Activated CD4-positive, alpha-beta T cell treated with anti-CD3 and anti-CD28 coated beads for 36 hours (primary cell): ENCODE measurements around the gene PTPRM. TPM values are rescaled to one million over a fixed set of nuclear protein-coding genes. Genes with fewer than 3 reads are reported as not detected.

Experiments
- ATAC-seq: fragments of 200-7000 bp; cut with Tn5 transposase; one replicate; pipeline ENCODE4 v1.10.0; 2021; ENCODE audit warnings: mild to moderate bottlenecking, moderate library complexity
- CTCF ChIA-PET: fragments of 350-600 bp; sonication (Branson Sonifier 250); formaldehyde crosslinking; loops from one replicate; lab custom pipeline; 2021; ENCODE audit warnings: antibody characterized with exemption; lab: Charles Lee
- POLR2A ChIA-PET: fragments of 350-600 bp; sonication (Branson Sonifier 250); formaldehyde crosslinking; loops from one replicate; lab custom pipeline; 2021; ENCODE audit warnings: antibody characterized with exemption, inconsistent platforms; lab: Charles Lee
- DNase-seq: peaks from one replicate; pipeline ENCODE4 v3.0.0-alpha.2; 2020
- H3K27ac Mint-ChIP-seq: one replicate; pipeline ENCODE4 v1.8.0; 2021; ENCODE audit warnings: mixed read lengths
- H3K27me3 Mint-ChIP-seq: one replicate; pipeline ENCODE4 v1.8.0; 2021; ENCODE audit warnings: mixed read lengths
- H3K36me3 Mint-ChIP-seq: one replicate; pipeline ENCODE4 v1.8.0; 2021; ENCODE audit warnings: low read depth, mixed read lengths
- H3K4me1 Mint-ChIP-seq: one replicate; pipeline ENCODE4 v1.8.0; 2021; ENCODE audit warnings: mixed read lengths
- H3K4me3 Mint-ChIP-seq: one replicate; pipeline ENCODE4 v1.8.0; 2021; ENCODE audit warnings: mild to moderate bottlenecking, moderate library complexity, mixed read lengths
- H3K9me3 Mint-ChIP-seq: one replicate; pipeline ENCODE4 v1.8.0; 2021; ENCODE audit warnings: low read depth, mixed read lengths
- intact Hi-C, 2 experiments: fragments of 100-400 bp; cut with DNase I in 1 of 2; cut with micrococcal nuclease in 1 of 2; formaldehyde crosslinking; loops; one replicate each; pipeline versions ENCODE4 v1.14.2 to v1.15.1; 2022 to 2024; cut with DNase I, micrococcal nuclease
- total RNA-seq, 2 experiments: library from RNA; stranded (reverse); gene quantifications; one replicate each; pipeline ENCODE4 v1.2.3, GENCODE V29; 2021

The PTPRM gene
- total RNA-seq, 2 experiments from 2014 or later, result 6.5 to 14.0 TPM

- ATAC-seq (no peak), DNase-seq (no peak)
- H3K36me3 Mint-ChIP-seq, result no peaks in the 10 kb centered on the region
- H3K4me1 Mint-ChIP-seq, result no peaks in the 10 kb centered on the region
- H3K27ac Mint-ChIP-seq, result no peak overlapping the region
- ChIA-PET POLR2A (no interaction called here), CTCF (no interaction called here)
- no peaks in the 10 kb centered on the region for H3K9me3 Mint-ChIP-seq
- intact Hi-C loops, result no loop called here
- no peak overlapping the region for H3K4me3 Mint-ChIP-seq
- no peaks in the 10 kb centered on the region for H3K27me3 Mint-ChIP-seq
Measured at GRCh38 chr18:8001711-8002301, 434.7 kb downstream of the PTPRM start.

DNA sequence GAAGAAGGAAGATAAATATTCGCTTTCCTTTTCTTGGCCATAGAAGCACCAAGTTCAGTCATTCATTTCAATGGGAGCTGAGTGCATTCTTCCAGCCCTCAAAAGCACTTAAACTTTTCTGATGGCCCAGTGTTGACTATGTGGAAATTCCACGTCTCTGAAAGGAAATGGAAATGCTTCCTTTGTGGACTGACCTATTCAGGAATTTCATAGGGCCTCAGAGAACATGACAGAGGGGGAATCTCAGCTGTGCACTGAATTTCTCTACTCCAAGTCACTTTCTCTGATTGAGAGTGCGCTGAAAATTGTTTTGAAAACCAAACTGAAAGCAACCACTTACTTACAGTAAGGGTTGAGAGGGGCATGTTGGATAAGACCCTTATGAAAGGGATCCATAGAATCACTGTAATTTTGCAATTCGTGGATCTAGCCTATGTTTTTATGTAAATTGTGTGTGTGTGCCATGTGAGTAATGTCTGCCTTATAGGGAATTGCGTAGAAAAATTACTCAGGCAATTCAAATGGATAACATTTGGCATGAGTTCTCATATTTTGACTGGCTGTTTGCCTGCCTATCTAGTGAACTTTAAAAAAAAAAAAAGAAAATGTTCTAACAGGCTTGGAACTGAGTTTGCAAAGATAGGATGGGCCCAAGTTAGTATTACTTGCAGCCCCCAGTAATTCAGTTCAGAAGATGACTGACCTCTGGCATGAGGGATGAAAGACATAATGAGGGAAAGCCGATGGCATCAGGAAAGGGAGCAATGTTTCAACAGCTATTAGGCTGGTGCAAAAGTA is 437.0 kb downstream of the PTPRM start:
- Mint-ChIP-seq H3K9me3 (no peaks in the 10 kb centered on the region), H3K27ac (no peak overlapping the region), H3K36me3 (no peaks in the 10 kb centered on the region), H3K27me3 (no peaks in the 10 kb centered on the region), H3K4me3 (no peak overlapping the region), H3K4me1 (no peaks in the 10 kb centered on the region)
- CTCF ChIA-PET, result no interaction called here
- DNase-seq (no peak), ATAC-seq (no peak)
- intact Hi-C loops, result no loop called here
- POLR2A ChIA-PET, result no interaction called here

DNA sequence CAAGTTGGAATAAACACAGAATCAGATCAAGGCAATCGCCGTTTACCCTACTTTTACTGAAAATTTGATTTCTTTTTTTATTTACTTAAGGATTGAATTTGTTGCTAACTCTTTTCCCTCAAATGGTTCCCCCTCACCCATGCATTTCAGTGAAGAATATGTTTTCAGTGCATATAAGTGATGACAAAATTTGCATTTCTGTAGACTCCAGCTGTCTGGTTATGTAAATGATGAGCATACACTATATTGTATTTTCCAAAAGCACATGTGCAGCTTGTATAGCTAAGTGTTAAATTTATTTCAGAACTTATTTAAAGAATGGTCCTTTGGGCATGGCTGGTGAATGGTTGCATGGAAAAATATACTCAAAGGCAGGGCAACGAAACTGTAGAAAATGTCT is 437.7 kb downstream of the PTPRM start:
- no peaks in the 10 kb centered on the region for H3K4me1 Mint-ChIP-seq
- no peaks in the 10 kb centered on the region for H3K36me3 Mint-ChIP-seq
- H3K27me3 Mint-ChIP-seq, result no peaks in the 10 kb centered on the region
- no peak overlapping the region for H3K27ac Mint-ChIP-seq
- CTCF ChIA-PET, result no interaction called here
- intact Hi-C loops, result no loop called here
- POLR2A ChIA-PET, result no interaction called here
- DNase-seq (no peak), ATAC-seq (no peak)
- no peak overlapping the region for H3K4me3 Mint-ChIP-seq
- H3K9me3 Mint-ChIP-seq, result no peaks in the 10 kb centered on the region

- Mint-ChIP-seq H3K27ac (no peak overlapping the region), H3K27me3 (no peaks in the 10 kb centered on the region), H3K9me3 (no peaks in the 10 kb centered on the region), H3K4me3 (no peak overlapping the region), H3K36me3 (no peaks in the 10 kb centered on the region), H3K4me1 (no peaks in the 10 kb centered on the region)
- DNase-seq (no peak), ATAC-seq (no peak)
- intact Hi-C loops, result no loop called here
- ChIA-PET POLR2A (no interaction called here), CTCF (interaction anchor here (0.6 kb wide), 1 partner anchor 115 kb away, joined by 3 read pairs; no protein-coding TSS in a partner anchor)
Measured at GRCh38 chr18:8005870-8006569, 438.9 kb downstream of the PTPRM start.

DNA sequence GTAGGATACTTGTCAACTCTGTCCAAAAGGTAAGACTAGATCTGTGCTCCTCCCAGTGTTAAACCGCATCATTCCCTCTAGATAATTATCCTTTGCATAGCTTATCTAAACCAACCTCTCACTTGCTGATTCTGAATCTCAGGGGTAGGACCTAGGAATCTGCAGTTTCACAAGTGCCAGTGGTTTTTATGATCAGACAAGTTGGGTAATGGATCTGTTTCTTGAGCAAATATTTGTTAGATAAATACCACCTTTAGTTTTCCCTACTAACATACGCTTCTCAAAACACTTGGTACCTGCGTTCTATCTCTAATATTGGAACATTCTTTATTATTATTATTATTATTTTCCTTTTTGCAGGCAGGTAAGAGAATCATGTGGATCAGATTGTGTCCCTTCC is 439.9 kb downstream of the PTPRM start:
- CTCF ChIA-PET, result no interaction called here
- POLR2A ChIA-PET, result no interaction called here
- Mint-ChIP-seq H3K4me3 (no peak overlapping the region), H3K9me3 (no peaks in the 10 kb centered on the region), H3K4me1 (no peaks in the 10 kb centered on the region), H3K27me3 (no peaks in the 10 kb centered on the region), H3K36me3 (no peaks in the 10 kb centered on the region), H3K27ac (no peak overlapping the region)
- intact Hi-C loops, result no loop called here
- ATAC-seq (no peak), DNase-seq (no peak)

DNA sequence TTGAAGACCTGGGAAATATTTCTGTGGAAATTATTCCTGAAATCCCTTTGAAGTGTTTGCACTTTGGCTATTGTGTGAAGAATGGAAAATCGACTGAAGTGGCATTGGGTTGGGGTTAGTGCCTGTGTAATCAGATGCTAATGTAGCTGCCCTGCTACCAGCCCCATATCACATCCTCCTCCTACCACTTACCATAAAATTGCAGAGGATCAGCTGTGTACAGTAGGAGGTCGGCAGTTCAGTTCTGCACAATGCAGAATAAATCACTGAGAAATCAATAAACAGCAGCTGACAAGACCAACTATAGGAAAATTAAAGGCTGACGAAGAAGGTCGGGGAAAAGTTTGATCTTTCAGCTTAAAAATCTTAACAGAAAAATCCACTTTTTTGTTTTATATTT is 440.9 kb downstream of the PTPRM start:
- Mint-ChIP-seq H3K36me3 (no peaks in the 10 kb centered on the region), H3K27ac (no peak overlapping the region), H3K27me3 (no peaks in the 10 kb centered on the region), H3K4me3 (no peak overlapping the region), H3K9me3 (no peaks in the 10 kb centered on the region), H3K4me1 (no peaks in the 10 kb centered on the region)
- no peak for ATAC-seq
- intact Hi-C loops, result no loop called here
- POLR2A ChIA-PET, result interaction anchor here (0.6 kb wide), 1 partner anchor 12 kb away, joined by 3 read pairs; no protein-coding TSS in a partner anchor
- CTCF ChIA-PET, result interaction anchor here (0.8 kb wide), 2 partner anchors 15 to 497 kb away, joined by 3 read pairs; no protein-coding TSS in a partner anchor
- DNase-seq, result no peak

GRCh38 chr18:8011361-8011760 is 444.2 kb downstream of the PTPRM start:
- DNase-seq (no peak), ATAC-seq (no peak)
- ChIA-PET POLR2A (no interaction called here), CTCF (no interaction called here)
- Mint-ChIP-seq H3K36me3 (no peaks in the 10 kb centered on the region), H3K4me3 (no peak overlapping the region), H3K4me1 (no peaks in the 10 kb centered on the region), H3K9me3 (no peaks in the 10 kb centered on the region), H3K27me3 (no peaks in the 10 kb centered on the region), H3K27ac (no peak overlapping the region)
- intact Hi-C loops, result no loop called here

GRCh38 chr18:8011906-8012305 is 444.8 kb downstream of the PTPRM start:
- Mint-ChIP-seq H3K4me1 (no peaks in the 10 kb centered on the region), H3K27me3 (no peaks in the 10 kb centered on the region), H3K36me3 (no peaks in the 10 kb centered on the region), H3K27ac (no peak overlapping the region), H3K9me3 (no peaks in the 10 kb centered on the region), H3K4me3 (no peak overlapping the region)
- CTCF ChIA-PET, result no interaction called here
- intact Hi-C loops, result no loop called here
- ATAC-seq (no peak), DNase-seq (no peak)
- POLR2A ChIA-PET, result no interaction called here

DNA sequence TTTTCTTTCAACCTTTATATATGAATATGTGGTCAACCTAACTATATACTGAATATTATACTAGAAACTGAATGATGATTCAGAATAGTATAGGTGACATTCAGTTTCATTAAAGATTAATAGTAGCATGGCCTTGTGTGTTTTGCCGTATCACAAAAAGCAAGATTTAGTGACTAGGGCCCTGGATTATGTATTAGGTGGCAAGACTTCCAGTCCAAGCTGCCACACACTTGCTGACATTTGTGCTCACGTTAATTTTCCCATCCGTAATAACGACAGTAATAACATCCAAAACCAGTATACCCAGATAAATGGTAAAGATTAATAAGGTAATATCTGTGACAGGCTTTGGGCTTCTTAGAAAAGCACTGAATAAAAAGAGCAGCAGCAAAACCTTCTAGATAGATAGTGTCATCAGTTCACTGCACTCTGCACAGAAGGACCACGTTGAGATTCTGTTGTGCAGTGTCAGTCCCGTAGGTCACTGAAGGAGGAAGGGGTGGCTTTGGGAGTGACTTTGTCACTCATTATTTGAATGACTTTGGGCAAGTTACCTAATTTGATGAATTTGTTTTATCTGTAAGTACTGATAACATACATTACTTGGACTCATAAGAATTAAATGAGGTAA is 451.7 kb downstream of the PTPRM start:
- Mint-ChIP-seq H3K9me3 (no peaks in the 10 kb centered on the region), H3K4me1 (peaks cover 2% of the 10 kb centered on the region), H3K27ac (no peak overlapping the region), H3K27me3 (no peaks in the 10 kb centered on the region), H3K36me3 (no peaks in the 10 kb centered on the region), H3K4me3 (no peak overlapping the region)
- ChIA-PET POLR2A (no interaction called here), CTCF (no interaction called here)
- intact Hi-C loops, result no loop called here
- ATAC-seq, result no peak
- DNase-seq, result no peak

DNA sequence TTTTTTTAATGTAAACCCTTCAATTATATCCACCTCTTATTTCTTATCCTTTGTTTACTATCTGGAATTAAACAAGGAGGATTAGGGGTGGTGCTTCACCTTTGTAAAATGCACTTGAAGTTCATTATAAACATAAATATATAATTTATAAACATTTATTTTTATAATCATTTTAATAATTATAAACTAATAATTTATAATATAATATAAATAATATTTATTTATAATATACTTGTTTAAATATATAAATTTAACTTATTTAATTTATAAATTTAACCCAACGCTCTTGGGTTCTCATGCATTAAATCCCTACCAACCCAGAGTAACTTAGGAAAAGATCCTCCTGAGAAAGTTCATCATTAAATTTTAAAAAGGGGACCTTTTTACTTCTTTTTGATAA is 452.5 kb downstream of the PTPRM start:
- Mint-ChIP-seq H3K4me1 (peaks cover 3% of the 10 kb centered on the region), H3K9me3 (no peaks in the 10 kb centered on the region), H3K36me3 (no peaks in the 10 kb centered on the region), H3K27me3 (no peaks in the 10 kb centered on the region), H3K27ac (no peak overlapping the region), H3K4me3 (no peak overlapping the region)
- CTCF ChIA-PET, result no interaction called here
- DNase-seq (no peak), ATAC-seq (no peak)
- POLR2A ChIA-PET, result no interaction called here
- intact Hi-C loops, result no loop called here

GRCh38 chr18:8020132-8020846 is 453.2 kb downstream of the PTPRM start:
- intact Hi-C loops, result no loop called here
- H3K36me3 Mint-ChIP-seq, result no peaks in the 10 kb centered on the region
- H3K27ac Mint-ChIP-seq, result no peak overlapping the region

More at GRCh38 chr18:8020132-8020846, 453.2 kb downstream of the PTPRM start:
- Mint-ChIP-seq H3K9me3 (no peaks in the 10 kb centered on the region), H3K27me3 (no peaks in the 10 kb centered on the region), H3K4me1 (peaks cover 3% of the 10 kb centered on the region), H3K4me3 (no peak overlapping the region)
- ChIA-PET POLR2A (no interaction called here), CTCF (no interaction called here)
- DNase-seq (no peak), ATAC-seq (no peak)
